Small intestine (tissue), 7 donors: ENCODE data around the gene SCAP. TPM values are rescaled to one million over a fixed set of nuclear protein-coding genes. Genes with fewer than 3 reads are reported as not detected.

Experiments used
- DNase-seq, 2 donors: peaks; one replicate each; pipeline versions ENCODE4 v3.0.0 to v3.0.0-alpha.2; 2013
- FAIRE-seq: peaks from 2 replicates; lab custom pipeline; 2012; peaks lifted over from hg19 to GRCh38; lab: Jason Lieb, UNC
- H3K27ac ChIP-seq, 3 donors: one replicate each; pipeline ENCODE4 v1.5.1; 2013; ENCODE audit warnings: low read length in 2 of 3, mild to moderate bottlenecking in 2 of 3, control low read depth in 1 of 3, inconsistent platforms in 1 of 3, low read depth in 1 of 3, moderate library complexity in 1 of 3
- H3K27me3 ChIP-seq, 3 donors: one replicate each; pipeline ENCODE4 v1.6.1; 2013; ENCODE audit warnings: low read length in 3 of 3, inconsistent platforms in 1 of 3; ENCODE audit not compliant: control insufficient read depth in 3 of 3, insufficient read depth in 3 of 3
- H3K36me3 ChIP-seq, 3 donors: one replicate each; pipeline ENCODE4 v1.6.1; 2013; ENCODE audit warnings: low read length in 3 of 3, inconsistent platforms in 1 of 3, low read depth in 1 of 3, mild to moderate bottlenecking in 1 of 3, moderate library complexity in 1 of 3; ENCODE audit not compliant: control insufficient read depth in 3 of 3, insufficient read depth in 2 of 3
- H3K4me1 ChIP-seq, 3 donors: one replicate each; pipeline ENCODE4 v1.6.1; 2013; ENCODE audit warnings: low read length in 2 of 3, inconsistent platforms in 1 of 3, low read depth in 1 of 3, mild to moderate bottlenecking in 1 of 3, moderate library complexity in 1 of 3; ENCODE audit not compliant: control insufficient read depth in 3 of 3, insufficient read depth in 2 of 3
- H3K4me3 ChIP-seq, 3 donors: one replicate each; pipeline ENCODE4 v1.5.1; 2013; ENCODE audit warnings: low read length in 3 of 3, control low read depth in 1 of 3, inconsistent platforms in 1 of 3, low read depth in 1 of 3, mild to moderate bottlenecking in 1 of 3, moderate library complexity in 1 of 3
- H3K9me3 ChIP-seq, 2 donors: one replicate each; pipeline ENCODE4 v1.6.1; 2013; ENCODE audit warnings: low read depth in 1 of 2, low read length in 1 of 2; ENCODE audit not compliant: control insufficient read depth in 2 of 2, insufficient read depth in 1 of 2
- WGBS, 3 donors: extraction: QIAGEN DNeasy Blood & Tissue Kit; methylation state at CpG; one replicate each; pipeline ENCODE4 v1.1.7; 2013; 5-methylcytosine and 5-hydroxymethylcytosine counted together
- polyA plus RNA-seq, 4 donors: library from polyadenylated mRNA; stranded (reverse) in 3 of 4; unstranded in 1 of 4; fragments of 200-250 nt in 3 of 4; fragments of 120-200 nt in 1 of 4; gene quantifications; one replicate each; pipeline versions ENCODE4 v1.2.1 to v1.2.3, GENCODE V29; 2013
- donor health status: healthy with polysubstance abuse.
- donor health status: control.
- donor health status: control.
- donor health status: Bipolar disorder and iron deficiency.
- donor health status: healthy.

Gene SCAP
- polyA plus RNA-seq, 4 donors, result 43.8 to 71.7 (median 55.6) TPM

- WGBS, 3 donors, result 88 to 95% (median 95%) methylated on average over 5 of the region's 5 CpGs
- Histone ChIP-seq H3K4me3 (no peak overlapping the region), H3K36me3 (peaks cover 5 to 88% (median 9%) of the 10 kb centered on the region in 3 donors), H3K27ac (no peak overlapping the region), H3K9me3 (no peaks in the 10 kb centered on the region), H3K27me3 (no peaks in the 10 kb centered on the region), H3K4me1 (peaks cover 0 to 20% (median 17%) of the 10 kb centered on the region in 3 donors)
- FAIRE-seq (no peak), DNase-seq (no peak)
Observed at GRCh38 chr3:47420044-47420430, 55.7 kb downstream of the SCAP start.

DNA sequence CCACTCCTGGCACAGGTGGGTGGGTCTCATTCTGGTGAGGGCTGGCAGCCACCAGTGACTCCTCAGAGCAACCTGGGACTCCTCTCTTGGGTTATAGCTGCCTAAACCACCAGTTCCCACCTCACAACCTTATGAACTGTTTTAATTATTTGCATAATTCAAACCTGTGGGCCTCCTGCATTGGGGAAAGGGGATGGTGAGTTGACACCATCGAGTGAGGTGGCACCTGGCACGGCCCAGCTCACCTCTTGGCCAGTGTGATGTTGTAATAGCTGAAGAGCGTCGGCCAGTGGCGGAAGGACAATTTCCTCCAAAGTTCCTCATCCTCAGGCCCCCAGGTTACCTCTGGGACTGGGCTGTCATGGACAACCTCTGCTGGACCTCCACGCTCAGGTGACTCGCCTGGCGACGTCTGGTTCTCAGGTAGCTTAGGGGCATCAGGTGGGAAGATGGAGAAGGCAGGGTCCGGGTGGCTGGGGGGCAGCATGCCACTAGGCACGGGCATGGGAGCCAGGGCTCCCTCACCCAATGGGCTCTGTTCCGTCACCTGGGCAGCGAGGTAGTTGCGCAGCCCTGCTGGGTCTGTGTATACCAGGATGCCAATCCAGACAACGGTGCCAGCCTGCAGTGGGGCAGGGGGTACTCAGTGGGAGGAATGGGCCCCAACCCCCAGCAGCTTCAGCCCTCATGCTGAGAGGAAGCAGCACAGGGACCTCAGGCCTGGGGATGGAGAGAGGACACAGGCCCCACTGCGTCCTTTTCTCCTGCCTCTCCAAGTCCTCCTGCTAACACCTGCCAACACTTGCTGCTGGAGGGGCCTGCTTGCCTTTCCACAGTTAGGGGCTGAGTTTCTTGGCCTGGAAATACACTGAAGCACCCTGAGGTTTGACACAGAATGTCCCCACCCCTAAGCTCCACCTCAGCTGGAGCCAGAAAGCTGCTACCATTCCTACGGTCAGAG lies 56.4 kb downstream of the SCAP start:
- 91 to 93% (median 91%) methylated on average over 16 to 17 of the region's 17 CpGs for WGBS, 3 donors
- no peak overlapping the region for H3K4me3 ChIP-seq
- H3K9me3 ChIP-seq, result no peaks in the 10 kb centered on the region
- no peak for DNase-seq
- H3K27me3 ChIP-seq, result no peaks in the 10 kb centered on the region
- peaks cover 5 to 92% (median 14%) of the 10 kb centered on the region in 3 donors for H3K36me3 ChIP-seq
- H3K27ac ChIP-seq, result no peak overlapping the region
- H3K4me1 ChIP-seq, result peaks cover 0 to 18% (median 10%) of the 10 kb centered on the region in 3 donors
- no peak for FAIRE-seq

GRCh38 chr3:47418167-47419082 lies 57.3 kb downstream of the SCAP start:
- H3K9me3 ChIP-seq, result no peaks in the 10 kb centered on the region
- peaks cover 0 to 15% (median 7%) of the 10 kb centered on the region in 3 donors for H3K4me1 ChIP-seq
- 93 to 94% (median 93%) methylated on average over 48 to 53 of the region's 53 CpGs for WGBS, 3 donors
- no peak overlapping the region for H3K27ac ChIP-seq
- DNase-seq (no peak), FAIRE-seq (no peak)
- peaks cover 10 to 92% (median 18%) of the 10 kb centered on the region in 3 donors for H3K36me3 ChIP-seq
- H3K27me3 ChIP-seq, result no peaks in the 10 kb centered on the region
- no peak overlapping the region for H3K4me3 ChIP-seq

- Histone ChIP-seq H3K27me3 (no peaks in the 10 kb centered on the region), H3K4me3 (no peak overlapping the region), H3K27ac (no peak overlapping the region), H3K36me3 (peaks cover 10 to 94% (median 28%) of the 10 kb centered on the region in 3 donors), H3K4me1 (no peaks in the 10 kb centered on the region), H3K9me3 (no peaks in the 10 kb centered on the region)
- DNase-seq, result peak in 1 of 2 donors; percentile 51
- no peak for FAIRE-seq
- 54 to 72% (median 60%) methylated on average over 9 of the region's 9 CpGs for WGBS, 3 donors
Observed at GRCh38 chr3:47416041-47416440, 59.7 kb downstream of the SCAP start.

DNA sequence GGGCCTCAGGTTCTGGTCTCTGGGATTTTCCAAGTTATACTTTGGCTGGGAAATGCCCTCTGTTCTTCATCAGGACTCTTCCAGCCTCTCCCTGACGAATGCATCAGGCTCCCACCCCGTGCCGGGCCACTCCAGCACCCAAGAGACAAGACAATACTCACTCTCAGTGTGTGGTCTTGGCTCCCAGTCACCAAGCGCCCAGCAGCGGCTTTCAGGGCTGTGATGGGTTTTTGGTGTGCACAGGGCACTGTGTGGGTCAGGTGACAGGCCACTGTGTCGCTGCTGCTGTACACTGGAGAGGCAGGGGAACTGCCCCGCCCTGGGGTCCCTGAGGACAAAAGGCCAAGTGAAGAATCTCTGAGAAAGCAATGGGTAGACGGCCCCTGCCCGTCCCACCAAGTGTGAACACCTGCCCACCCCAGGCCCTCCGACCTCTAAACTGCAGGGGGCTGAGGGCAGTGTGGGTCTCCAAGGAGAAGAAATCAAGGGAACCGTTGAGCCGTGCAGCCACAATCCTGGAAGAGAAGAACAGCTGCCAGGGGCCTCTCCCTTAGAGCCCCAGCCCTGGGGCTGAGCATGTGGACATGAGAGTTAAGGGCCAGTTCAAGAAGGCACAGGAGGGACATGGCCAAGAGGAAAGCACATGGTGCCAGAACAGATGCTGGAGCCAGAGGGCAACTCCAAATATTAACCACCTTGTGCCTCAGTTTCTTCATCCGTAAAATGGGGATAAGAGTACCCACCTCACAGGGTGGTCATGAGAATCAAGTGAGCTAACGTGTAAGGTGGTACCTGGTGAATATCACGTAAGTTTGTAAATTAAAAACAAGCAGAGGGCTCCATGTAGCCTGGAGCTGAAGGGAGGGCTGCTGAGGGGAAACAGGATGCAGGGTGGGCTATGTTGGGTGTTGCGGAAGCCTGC lies 60.8 kb downstream of the SCAP start:
- Histone ChIP-seq H3K27ac (no peak overlapping the region), H3K4me3 (no peak overlapping the region), H3K4me1 (no peaks in the 10 kb centered on the region), H3K36me3 (peaks cover 19 to 94% (median 30%) of the 10 kb centered on the region in 3 donors), H3K9me3 (no peaks in the 10 kb centered on the region), H3K27me3 (no peaks in the 10 kb centered on the region)
- no peak for FAIRE-seq
- 83 to 91% (median 89%) methylated on average over 16 of the region's 16 CpGs for WGBS, 3 donors
- DNase-seq, result no peak

DNA sequence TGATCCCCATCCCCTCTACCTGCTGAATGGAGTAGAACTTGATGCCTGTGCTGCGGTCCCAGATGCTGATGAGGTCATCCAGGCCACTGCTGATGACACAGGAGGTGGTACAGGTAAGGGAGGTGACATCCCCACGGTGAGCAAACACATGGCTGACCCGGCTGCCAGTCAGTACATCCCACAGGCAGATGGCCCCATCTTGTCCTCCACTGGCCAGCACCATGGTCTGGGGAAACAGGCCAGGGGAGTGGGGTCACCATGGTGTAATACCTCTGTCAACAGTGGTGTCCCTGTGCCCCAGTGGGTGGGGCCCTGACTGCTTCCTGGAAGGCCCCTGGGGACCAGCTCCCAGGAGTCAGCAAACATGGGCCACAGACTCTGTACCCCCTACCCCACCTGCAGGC lies 61.6 kb downstream of the SCAP start:
- H3K4me1 ChIP-seq, result no peaks in the 10 kb centered on the region
- H3K9me3 ChIP-seq, result no peaks in the 10 kb centered on the region
- no peaks in the 10 kb centered on the region for H3K27me3 ChIP-seq
- no peak overlapping the region for H3K4me3 ChIP-seq
- no peak for DNase-seq
- H3K36me3 ChIP-seq, result peaks cover 24 to 94% (median 35%) of the 10 kb centered on the region in 3 donors
- WGBS, 3 donors, result 75 to 90% (median 83%) methylated on average over 3 of the region's 3 CpGs
- no peak overlapping the region for H3K27ac ChIP-seq
- FAIRE-seq, result no peak

GRCh38 chr3:47413751-47414150 lies 62.0 kb downstream of the SCAP start:
- no peak for FAIRE-seq
- no peak for DNase-seq
- peaks cover 28 to 94% (median 32%) of the 10 kb centered on the region in 3 donors for H3K36me3 ChIP-seq
- H3K4me1 ChIP-seq, result no peaks in the 10 kb centered on the region
- H3K27me3 ChIP-seq, result no peaks in the 10 kb centered on the region
- H3K9me3 ChIP-seq, result no peaks in the 10 kb centered on the region
- no peak overlapping the region for H3K4me3 ChIP-seq
- no peak overlapping the region for H3K27ac ChIP-seq
- WGBS, 3 donors, result 89 to 93% (median 91%) methylated on average over 7 of the region's 7 CpGs
